22Rv1 (cell line): Measurements from ENCODE around the gene KPNA4.

ENCODE experiments used
- CTCF ChIP-seq: fragments of 450-650 bp; IDR thresholded peaks from 2 replicates; pipeline ENCODE4 v1.5.1; 2017; ENCODE audit warnings: mild to moderate bottlenecking
- ZFX ChIP-seq: fragments of 450-650 bp; IDR thresholded peaks from 2 replicates; pipeline ENCODE4 v1.6.1; 2017; ENCODE audit warnings: antibody characterized with exemption, borderline replicate concordance

GRCh38 chr3:160577556-160578195, 12.3 kb upstream of the KPNA4 start:
- TF ChIP-seq CTCF (peak; percentile 33; the same call in 1 of the 2 replicates), ZFX (no peak)
